Measurements from ENCODE around the gene PACSIN1. TPM values are rescaled to one million over a fixed set of nuclear protein-coding genes. Genes with fewer than 3 reads are reported as not detected.

Gene PACSIN1
- total and polyA plus RNA-seq, 2 donors (not counting 3 experiments of a cell fraction or from before 2014, with no cell fraction given) = 0.03 TPM; not detected in 1

DNA sequence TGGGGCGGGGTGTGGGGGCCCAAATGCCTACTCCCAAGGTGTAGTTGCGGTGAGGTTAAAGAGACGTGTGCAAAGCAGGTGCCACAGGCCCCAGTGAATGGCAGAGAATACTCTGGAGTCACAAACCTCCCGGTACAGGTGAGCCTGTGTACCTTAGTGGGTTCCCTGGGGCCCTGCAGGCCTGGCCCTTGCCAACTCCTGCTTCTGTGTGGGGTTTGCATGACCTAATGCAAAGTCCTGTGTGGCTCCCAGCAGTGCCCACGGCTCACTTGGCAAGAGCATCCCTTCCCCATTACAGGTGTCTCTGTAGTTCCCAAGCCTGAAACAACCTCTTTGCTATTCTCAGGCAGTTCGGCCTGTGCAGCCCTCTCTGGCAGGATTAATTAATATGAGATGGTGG is 72.7 kb downstream of the PACSIN1 start:
- no TSS peak for BruUV-seq (replicated peaks)
- no peak for TF ChIP-seq FOS (IDR thresholded peaks at IDR 0.05; ENCODE audit: borderline replicate concordance, insufficient read depth, low read length)
- Histone ChIP-seq H3K27me3 (ENCODE audit: control insufficient read depth in 2 of 2, insufficient read depth in 2 of 2, low read length in 2 of 2) (no peaks in the 10 kb centered on the region), H3K4me2 (ENCODE audit: insufficient read depth, low read length) (no peak overlapping the region), H3K4me1 (ENCODE audit: control insufficient read depth, extremely low read depth, insufficient read depth, low read length) (peaks cover 5% of the 10 kb centered on the region), H3K79me2 (ENCODE audit: control insufficient read depth, insufficient read depth, low read length) (no peaks in the 10 kb centered on the region), H3K9me3 (replicated peaks; ENCODE audit: control insufficient read depth, insufficient read depth, low read length) (no peaks in the 10 kb centered on the region), H3K4me3 (replicated peaks in 1 of 3; ENCODE audit: insufficient read depth in 1 of 3, low read depth in 1 of 3, low read length in 3 of 3) (no peak overlapping the region), H3K36me3 (ENCODE audit: control insufficient read depth in 2 of 2, extremely low read depth in 1 of 2, insufficient read depth in 2 of 2, low read length in 2 of 2) (no peaks in the 10 kb centered on the region), H4K20me1 (replicated peaks; ENCODE audit: control insufficient read depth, extremely low read depth, insufficient read depth, low read length) (no peaks in the 10 kb centered on the region), H2AFZ (ENCODE audit: low read depth, low read length) (no peak overlapping the region), H3K27ac (ENCODE audit: insufficient read depth, low read depth, low read length) (no peak overlapping the region), H3K9me1 (replicated peaks; ENCODE audit: control insufficient read depth, extremely low read depth, insufficient read depth, low read length) (no peaks in the 10 kb centered on the region), H3K9ac (replicated peaks; ENCODE audit: extremely low read depth, insufficient read depth, low read length) (no peak overlapping the region)
- no peak for DNase-seq (ENCODE audit: low read depth, low spot score)
- intact Hi-C loops (cut with micrococcal nuclease) = no loop called here
- ChIA-PET POLR2A (no interaction called here), CTCF (interaction anchor here (1.3 kb wide), 1 partner anchor 16 kb away, joined by 3 read pairs; no protein-coding TSS in a partner anchor)
- no peak for FAIRE-seq
- dilution Hi-C loops (cut with MboI; ENCODE audit: extremely low pct_ligation_motif_present, low sequenced_read_pairs) = no loop called here

DNA sequence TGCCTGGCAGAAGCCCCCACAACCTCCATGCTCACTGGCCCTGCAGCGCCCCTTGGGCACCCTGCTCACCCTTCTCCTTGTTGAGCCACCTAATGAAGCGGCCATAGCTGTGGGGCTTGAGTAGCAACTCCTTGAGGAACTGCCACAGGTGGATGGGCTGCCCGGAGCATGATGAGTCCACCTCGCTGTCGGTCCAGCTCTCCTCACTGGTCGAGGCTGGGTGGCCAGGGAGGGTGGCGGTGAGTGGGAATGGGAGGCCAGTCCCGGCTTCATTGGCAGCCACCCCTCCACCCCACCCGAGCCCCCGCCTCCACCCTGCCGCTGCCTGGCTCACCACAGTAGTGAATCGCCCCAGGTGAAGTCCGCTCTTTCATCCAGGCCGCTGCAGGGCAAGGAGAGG is 73.3 kb downstream of the PACSIN1 start:
- Histone ChIP-seq H3K27ac (ENCODE audit: insufficient read depth, low read depth, low read length) (no peak overlapping the region), H3K4me2 (ENCODE audit: insufficient read depth, low read length) (no peak overlapping the region), H4K20me1 (replicated peaks; ENCODE audit: control insufficient read depth, extremely low read depth, insufficient read depth, low read length) (no peaks in the 10 kb centered on the region), H3K79me2 (ENCODE audit: control insufficient read depth, insufficient read depth, low read length) (no peaks in the 10 kb centered on the region), H3K36me3 (ENCODE audit: control insufficient read depth in 2 of 2, extremely low read depth in 1 of 2, insufficient read depth in 2 of 2, low read length in 2 of 2) (no peaks in the 10 kb centered on the region), H3K27me3 (ENCODE audit: control insufficient read depth in 2 of 2, insufficient read depth in 2 of 2, low read length in 2 of 2) (no peaks in the 10 kb centered on the region), H3K9ac (replicated peaks; ENCODE audit: extremely low read depth, insufficient read depth, low read length) (no peak overlapping the region), H2AFZ (ENCODE audit: low read depth, low read length) (no peak overlapping the region), H3K4me1 (ENCODE audit: control insufficient read depth, extremely low read depth, insufficient read depth, low read length) (peaks cover 6% of the 10 kb centered on the region), H3K9me3 (replicated peaks; ENCODE audit: control insufficient read depth, insufficient read depth, low read length) (no peaks in the 10 kb centered on the region), H3K4me3 (replicated peaks in 1 of 3; ENCODE audit: insufficient read depth in 1 of 3, low read depth in 1 of 3, low read length in 3 of 3) (no peak overlapping the region), H3K9me1 (replicated peaks; ENCODE audit: control insufficient read depth, extremely low read depth, insufficient read depth, low read length) (no peaks in the 10 kb centered on the region)
- POLR2A ChIA-PET = no interaction called here
- BruUV-seq (replicated peaks) = no TSS peak
- TF ChIP-seq POLR2AphosphoS5 (IDR thresholded peaks at IDR 0.05; ENCODE audit: insufficient read depth, low read depth, low read length) (no peak), MYC (IDR thresholded peaks at IDR 0.05; ENCODE audit: low read depth, low read length) (no peak), FOS (IDR thresholded peaks at IDR 0.05; ENCODE audit: borderline replicate concordance, insufficient read depth, low read length) (no peak), EZH2 (IDR thresholded peaks at IDR 0.05; ENCODE audit: borderline replicate concordance, low read depth, low read length, severe bottlenecking) (no peak), JUN (IDR thresholded peaks at IDR 0.05; ENCODE audit: borderline replicate concordance, insufficient read depth, insufficient read length, low read depth) (no peak), POLR2A (IDR thresholded peaks at IDR 0.05; ENCODE audit: low read depth, low read length) (no peak), GATA2 (IDR thresholded peaks at IDR 0.05; ENCODE audit: insufficient read depth, insufficient read length, low read depth, low read length) (no peak)
- TF ChIP-seq, protein P1, sequence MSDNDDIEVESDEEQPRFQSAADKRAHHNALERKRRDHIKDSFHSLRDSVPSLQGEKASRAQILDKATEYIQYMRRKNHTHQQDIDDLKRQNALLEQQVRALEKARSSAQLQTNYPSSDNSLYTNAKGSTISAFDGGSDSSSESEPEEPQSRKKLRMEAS (IDR thresholded peaks at IDR 0.05; ENCODE audit: insufficient read depth, insufficient read length) = no peak
- TF ChIP-seq, protein P2, sequence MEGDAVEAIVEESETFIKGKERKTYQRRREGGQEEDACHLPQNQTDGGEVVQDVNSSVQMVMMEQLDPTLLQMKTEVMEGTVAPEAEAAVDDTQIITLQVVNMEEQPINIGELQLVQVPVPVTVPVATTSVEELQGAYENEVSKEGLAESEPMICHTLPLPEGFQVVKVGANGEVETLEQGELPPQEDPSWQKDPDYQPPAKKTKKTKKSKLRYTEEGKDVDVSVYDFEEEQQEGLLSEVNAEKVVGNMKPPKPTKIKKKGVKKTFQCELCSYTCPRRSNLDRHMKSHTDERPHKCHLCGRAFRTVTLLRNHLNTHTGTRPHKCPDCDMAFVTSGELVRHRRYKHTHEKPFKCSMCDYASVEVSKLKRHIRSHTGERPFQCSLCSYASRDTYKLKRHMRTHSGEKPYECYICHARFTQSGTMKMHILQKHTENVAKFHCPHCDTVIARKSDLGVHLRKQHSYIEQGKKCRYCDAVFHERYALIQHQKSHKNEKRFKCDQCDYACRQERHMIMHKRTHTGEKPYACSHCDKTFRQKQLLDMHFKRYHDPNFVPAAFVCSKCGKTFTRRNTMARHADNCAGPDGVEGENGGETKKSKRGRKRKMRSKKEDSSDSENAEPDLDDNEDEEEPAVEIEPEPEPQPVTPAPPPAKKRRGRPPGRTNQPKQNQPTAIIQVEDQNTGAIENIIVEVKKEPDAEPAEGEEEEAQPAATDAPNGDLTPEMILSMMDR (IDR thresholded peaks at IDR 0.05; ENCODE audit: extremely low read depth in 1 of 2, insufficient read depth in 1 of 2, low read depth in 1 of 2, low read length in 2 of 2) = no peak
- dilution Hi-C loops (cut with MboI; ENCODE audit: extremely low pct_ligation_motif_present, low sequenced_read_pairs) = no loop called here
- CTCF ChIA-PET = interaction anchor here (1.3 kb wide), 1 partner anchor 16 kb away, joined by 3 read pairs; no protein-coding TSS in a partner anchor
- intact Hi-C loops (cut with micrococcal nuclease) = no loop called here
- no peak for DNase-seq (ENCODE audit: low read depth, low spot score)
- FAIRE-seq = no peak

All from endothelial cell of umbilical vein (primary cell).